HUES6 (cell line): ENCODE measurements around the gene CELF6.

ENCODE experiments used
- H3K27ac ChIP-seq: 2 replicates; pipeline ENCODE4 v1.7.0; 2013; ENCODE audit warnings: low read depth, mild to moderate bottlenecking, low read length, inconsistent platforms
- H3K27me3 ChIP-seq: 2 replicates; pipeline ENCODE4 v1.6.1; 2013; ENCODE audit warnings: low read length; ENCODE audit not compliant: control insufficient read depth, insufficient read depth
- H3K36me3 ChIP-seq: 2 replicates; pipeline ENCODE4 v1.6.1; 2013; ENCODE audit warnings: low read length; ENCODE audit not compliant: control insufficient read depth, insufficient read depth
- H3K4me1 ChIP-seq: 2 replicates; pipeline ENCODE4 v1.6.1; 2013; ENCODE audit warnings: low read length; ENCODE audit not compliant: control insufficient read depth, insufficient read depth
- H3K4me3 ChIP-seq: 2 replicates; pipeline ENCODE4 v1.5.1; 2013; ENCODE audit warnings: low read depth, low read length
- H3K9ac ChIP-seq: one replicate; pipeline ENCODE4 v1.6.1; 2013; ENCODE audit warnings: mild to moderate bottlenecking, low read length
- H3K9me3 ChIP-seq: 2 replicates; pipeline ENCODE4 v1.6.1; 2013; ENCODE audit warnings: low read depth, low read length; ENCODE audit not compliant: control insufficient read depth, insufficient read depth

The CELF6 gene

GRCh38 chr15:72272213-72272996, 47.6 kb downstream of the CELF6 start, which contains the start of gene PARP6:
Gene PARP6, minus strand, starts transcription at chr15:72272554. Its CDS starts 5,077 bp downstream, at chr15:72267477.
- H3K4me1 ChIP-seq, result peaks cover 13% of the 10 kb centered on the region; the same call in 1 of the 2 replicates
- peaks cover 16% of the 10 kb centered on the region for H3K36me3 ChIP-seq
- no peak within 1 kb of the TSS for H3K27ac ChIP-seq
- H3K9me3 ChIP-seq, result no peaks in the 10 kb centered on the region
- H3K4me3 ChIP-seq, result peak within 1 kb of the TSS; percentile 76
- 0 out of 2 replicates have a peak, but pooled peaks cover 10% of the 10 kb centered on the region for H3K27me3 ChIP-seq
- H3K9ac ChIP-seq, result peak within 1 kb of the TSS; percentile 87

GRCh38 chr15:72271895-72272212, 48.1 kb downstream of the CELF6 start:
- peaks cover 21% of the 10 kb centered on the region for H3K36me3 ChIP-seq
- H3K4me3 ChIP-seq, result peak overlapping the region; percentile 76
- peak overlapping the region; percentile 87 for H3K9ac ChIP-seq
- 0 out of 2 replicates have a peak, but pooled peaks cover 10% of the 10 kb centered on the region for H3K27me3 ChIP-seq
- no peaks in the 10 kb centered on the region for H3K9me3 ChIP-seq
- H3K27ac ChIP-seq, result no peak overlapping the region
- H3K4me1 ChIP-seq, result peaks cover 13% of the 10 kb centered on the region; the same call in 1 of the 2 replicates

GRCh38 chr15:72271221-72271620, 48.7 kb downstream of the CELF6 start:
- Histone ChIP-seq H3K9ac (no peak overlapping the region), H3K27ac (no peak overlapping the region), H3K27me3 (0 out of 2 replicates have a peak, but pooled peaks cover 6% of the 10 kb centered on the region), H3K36me3 (peaks cover 27% of the 10 kb centered on the region), H3K4me3 (peak overlapping the region; percentile 76), H3K9me3 (no peaks in the 10 kb centered on the region), H3K4me1 (peaks cover 13% of the 10 kb centered on the region; the same call in 1 of the 2 replicates)

- no peak overlapping the region for H3K9ac ChIP-seq
- peaks cover 42% of the 10 kb centered on the region for H3K36me3 ChIP-seq
- no peak overlapping the region for H3K27ac ChIP-seq
- peaks cover 13% of the 10 kb centered on the region; the same call in 1 of the 2 replicates for H3K4me1 ChIP-seq
- H3K4me3 ChIP-seq, result no peak overlapping the region
- 0 out of 2 replicates have a peak, but pooled peaks cover under 1% of the 10 kb centered on the region for H3K27me3 ChIP-seq
- no peaks in the 10 kb centered on the region for H3K9me3 ChIP-seq
These were observed 50.2 kb downstream of the CELF6 start for GRCh38 chr15:72269739-72270138.

GRCh38 chr15:72265031-72265430, 54.9 kb downstream of the CELF6 start:
- Histone ChIP-seq H3K27ac (no peak overlapping the region), H3K4me3 (no peak overlapping the region), H3K27me3 (no peaks in the 10 kb centered on the region), H3K36me3 (peaks cover 87% of the 10 kb centered on the region), H3K9ac (no peak overlapping the region), H3K9me3 (no peaks in the 10 kb centered on the region), H3K4me1 (no peaks in the 10 kb centered on the region)

- Histone ChIP-seq H3K27ac (no peak overlapping the region), H3K4me1 (no peaks in the 10 kb centered on the region), H3K9ac (no peak overlapping the region), H3K4me3 (no peak overlapping the region), H3K9me3 (no peaks in the 10 kb centered on the region), H3K36me3 (peaks cover 95% of the 10 kb centered on the region), H3K27me3 (no peaks in the 10 kb centered on the region)
These were observed 67.2 kb downstream of the CELF6 start for GRCh38 chr15:72252663-72253299.

GRCh38 chr15:72249142-72249810, 70.7 kb downstream of the CELF6 start:
- Histone ChIP-seq H3K27ac (no peak overlapping the region), H3K36me3 (peaks cover 79% of the 10 kb centered on the region), H3K9me3 (no peaks in the 10 kb centered on the region), H3K27me3 (peaks cover 10% of the 10 kb centered on the region), H3K4me1 (no peaks in the 10 kb centered on the region), H3K9ac (no peak overlapping the region), H3K4me3 (no peak overlapping the region)

GRCh38 chr15:72248514-72248913, 71.4 kb downstream of the CELF6 start:
- Histone ChIP-seq H3K27me3 (peaks cover 18% of the 10 kb centered on the region), H3K4me1 (peaks cover 2% of the 10 kb centered on the region; the same call in 1 of the 2 replicates), H3K9ac (no peak overlapping the region), H3K27ac (no peak overlapping the region), H3K36me3 (peaks cover 73% of the 10 kb centered on the region), H3K9me3 (no peaks in the 10 kb centered on the region), H3K4me3 (no peak overlapping the region)

GRCh38 chr15:72242775-72243370, 77.1 kb downstream of the CELF6 start:
- Histone ChIP-seq H3K9ac (no peak overlapping the region), H3K4me3 (no peak overlapping the region), H3K36me3 (peaks cover 46% of the 10 kb centered on the region), H3K27me3 (peaks cover 40% of the 10 kb centered on the region), H3K4me1 (peaks cover 16% of the 10 kb centered on the region; the same call in 1 of the 2 replicates), H3K9me3 (no peaks in the 10 kb centered on the region), H3K27ac (no peak overlapping the region; the same call in 1 of the 2 replicates)

- Histone ChIP-seq H3K9me3 (no peaks in the 10 kb centered on the region), H3K9ac (no peak overlapping the region), H3K27me3 (peaks cover 42% of the 10 kb centered on the region), H3K36me3 (peaks cover 32% of the 10 kb centered on the region), H3K27ac (no peak overlapping the region), H3K4me1 (peaks cover 32% of the 10 kb centered on the region; the same call in 1 of the 2 replicates), H3K4me3 (no peak overlapping the region)
These were observed 80.3 kb downstream of the CELF6 start for GRCh38 chr15:72239652-72240051.
